ENCODE data around the gene RBFOX1.

RBFOX1 gene

GRCh38 chr16:7376227-7376626 lies 43.6 kb downstream of the RBFOX1 start:
- no peak for DNase-seq

- DNase-seq: no peak
Measured at GRCh38 chr16:7377231-7377630, 44.6 kb downstream of the RBFOX1 start.

DNA sequence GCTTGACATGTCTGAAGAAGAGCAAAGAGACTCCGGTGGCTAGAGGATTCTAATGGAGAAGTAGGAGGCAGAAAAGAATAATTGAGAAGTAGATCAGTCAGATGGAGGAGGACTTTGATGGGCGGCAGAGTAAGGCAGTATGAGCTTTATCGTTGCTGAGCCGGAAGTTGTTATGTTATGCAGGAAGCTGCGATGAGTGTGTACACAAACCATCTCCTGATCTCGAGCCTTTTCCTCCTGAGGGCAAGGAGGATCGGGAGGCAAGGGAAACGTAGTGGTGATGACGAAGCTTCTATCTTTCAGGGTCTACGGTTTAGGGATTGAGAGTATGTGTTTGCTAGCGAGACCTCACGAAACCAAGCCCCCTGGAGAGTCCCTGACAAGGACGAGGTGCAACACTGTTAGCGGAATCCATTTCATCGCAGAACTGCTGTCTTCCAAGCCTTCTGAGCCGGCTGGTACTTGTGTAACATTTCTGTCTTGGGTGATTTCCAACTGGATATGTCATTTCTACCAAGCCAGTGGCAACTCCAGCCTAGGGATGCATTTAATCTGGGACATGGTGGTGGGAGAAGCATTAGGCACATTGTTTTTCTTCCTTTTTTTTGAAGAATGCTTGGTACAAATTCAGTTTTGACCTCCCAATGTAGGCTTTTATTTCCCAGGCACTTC lies 45.5 kb downstream of the RBFOX1 start:
- no peak for DNase-seq

DNA sequence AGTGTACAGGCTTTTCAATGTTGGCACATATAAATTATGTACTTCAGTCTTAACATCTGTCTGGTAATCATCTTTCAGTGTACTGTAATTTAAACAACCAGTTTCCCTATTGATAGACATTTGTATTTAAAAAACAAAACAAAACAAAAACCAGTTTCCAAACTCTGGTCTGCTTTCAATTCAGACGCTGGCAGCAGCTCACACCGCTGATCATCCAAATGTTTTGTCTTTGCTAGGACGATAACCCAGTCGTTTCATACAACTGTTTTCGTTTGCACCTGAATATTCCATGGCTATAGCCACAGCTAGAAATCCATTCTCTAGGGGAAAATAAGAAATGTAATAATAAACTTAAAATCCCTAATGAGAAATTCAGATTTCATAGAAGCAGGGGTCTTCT lies 47.8 kb downstream of the RBFOX1 start:
- DNase-seq: no peak

- DNase-seq: no peak
Measured at GRCh38 chr16:7380911-7381310, 48.3 kb downstream of the RBFOX1 start.

DNA sequence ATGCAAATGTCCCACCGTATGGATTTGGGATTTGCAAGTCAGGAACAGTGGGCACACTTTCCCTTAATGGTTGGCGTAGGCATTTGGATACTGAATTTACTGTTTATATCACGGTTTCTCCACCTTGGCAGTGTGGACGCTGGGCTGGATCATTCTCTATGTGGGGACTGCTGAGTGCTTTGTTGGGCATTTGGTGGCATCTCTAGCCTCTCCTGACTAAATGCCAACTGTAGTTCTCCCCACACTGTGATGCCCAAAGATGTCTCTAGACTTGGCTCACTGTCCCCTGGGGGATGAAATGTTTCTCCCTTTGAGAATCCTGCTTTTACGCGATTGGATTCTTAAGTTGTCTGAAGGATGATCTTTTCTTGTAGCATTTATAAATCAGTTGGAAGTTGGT lies 49.0 kb downstream of the RBFOX1 start:
- DNase-seq: no peak

- DNase-seq: peak; percentile 10
Measured at GRCh38 chr16:7382521-7382920, 49.9 kb downstream of the RBFOX1 start.

DNA sequence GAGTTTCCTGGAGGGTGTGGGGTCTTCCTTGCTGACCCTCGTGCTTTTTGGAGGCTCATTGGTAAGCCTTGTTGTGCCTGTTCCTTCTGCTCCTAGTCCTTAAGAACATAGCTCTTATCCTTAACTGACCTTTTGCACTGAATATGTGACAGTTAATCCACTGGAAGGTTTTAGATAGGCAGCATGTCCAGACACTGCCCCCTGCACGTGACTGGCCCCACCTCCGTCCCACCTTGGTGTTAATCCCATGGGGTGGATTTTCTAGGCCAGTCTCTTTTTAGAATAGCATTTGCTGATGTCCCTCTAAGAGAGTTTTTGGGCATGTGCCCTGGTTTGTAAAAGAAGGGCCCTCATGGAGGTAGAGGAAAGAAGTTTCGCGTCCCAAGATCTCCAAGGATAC lies 58.3 kb downstream of the RBFOX1 start:
- no peak for DNase-seq

DNA sequence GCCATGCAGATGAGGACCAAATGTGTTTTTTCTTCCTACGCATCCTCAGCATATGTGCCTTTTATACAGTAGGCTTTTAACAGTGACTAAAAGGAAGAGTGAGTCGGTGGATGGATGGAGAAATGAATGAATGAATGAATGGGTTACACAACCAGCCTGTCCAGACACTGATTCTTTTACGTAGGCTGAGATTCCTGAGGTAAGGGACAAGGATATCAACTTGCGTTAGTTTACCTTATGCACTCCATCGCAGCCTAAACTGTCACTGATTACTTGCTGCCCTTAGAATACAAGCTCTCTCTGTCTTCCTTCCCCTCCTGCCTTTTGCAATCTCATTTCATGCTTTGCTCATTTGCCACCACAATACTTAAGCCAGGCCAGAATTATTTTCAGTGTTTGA lies 59.0 kb downstream of the RBFOX1 start:
- no peak for DNase-seq

DNA sequence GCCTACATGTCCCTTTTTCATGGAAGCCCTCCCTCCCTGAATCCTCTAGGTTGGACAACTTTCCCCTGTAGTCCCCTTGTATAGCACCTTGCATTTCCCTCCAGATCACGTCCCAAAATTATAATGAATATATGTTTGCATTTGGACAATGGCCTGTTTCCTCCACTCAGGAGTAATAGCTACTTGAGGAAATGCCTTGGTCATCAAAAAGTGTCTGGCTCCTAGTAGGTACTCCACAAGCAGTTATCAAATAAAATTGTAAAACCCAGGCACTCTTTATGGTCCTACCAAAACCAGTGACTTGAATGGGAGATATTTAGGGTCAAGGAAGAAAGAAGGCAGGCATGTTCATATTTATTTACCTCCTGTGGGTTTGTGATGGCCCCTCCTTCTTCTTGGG lies 59.6 kb downstream of the RBFOX1 start:
- no peak for DNase-seq

GRCh38 chr16:7393680-7394079 lies 61.0 kb downstream of the RBFOX1 start:
- DNase-seq: no peak

GRCh38 chr16:7394720-7395336 lies 62.2 kb downstream of the RBFOX1 start:
- no peak for DNase-seq

DNA sequence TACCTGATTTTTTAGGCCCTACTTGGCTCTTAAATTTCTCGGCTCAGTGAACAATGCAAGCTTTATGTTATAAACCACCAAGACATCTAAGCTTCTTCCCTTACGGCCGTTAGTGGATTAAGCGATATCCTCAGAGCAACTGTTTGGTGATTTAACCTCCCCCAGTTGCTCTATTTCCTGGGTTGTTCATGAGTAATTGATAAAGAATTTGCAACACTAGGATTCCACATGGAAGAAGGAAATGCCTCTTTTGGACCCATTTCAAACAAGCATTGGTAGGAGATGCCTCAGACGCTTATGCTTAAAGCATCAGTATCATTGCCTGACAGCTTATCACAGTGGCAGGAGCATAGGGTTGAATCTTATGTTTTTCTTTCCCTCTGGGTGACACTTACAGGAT lies 65.3 kb downstream of the RBFOX1 start:
- DNase-seq: no peak

- DNase-seq: no peak
Measured at GRCh38 chr16:7398536-7398935, 65.9 kb downstream of the RBFOX1 start.

DNA sequence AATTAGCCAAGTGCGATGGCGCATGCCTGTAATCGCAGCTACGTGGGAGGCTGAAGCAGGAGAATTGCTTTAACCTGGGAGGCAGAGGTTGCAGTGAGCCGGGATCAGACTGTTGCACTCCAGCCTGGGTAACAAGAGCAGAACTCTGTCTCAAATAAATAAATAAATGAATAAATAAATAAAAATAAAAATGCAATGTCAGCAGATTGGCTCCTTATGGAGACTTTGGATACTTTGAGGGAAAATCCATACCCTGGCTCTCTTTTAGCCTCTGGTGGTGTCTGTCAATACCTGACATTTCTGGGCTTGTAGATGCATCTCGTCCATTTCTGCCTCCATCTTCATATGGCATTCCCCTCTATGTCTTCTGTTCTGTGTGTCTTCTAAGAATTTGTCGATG lies 66.7 kb downstream of the RBFOX1 start:
- no peak for DNase-seq

DNA sequence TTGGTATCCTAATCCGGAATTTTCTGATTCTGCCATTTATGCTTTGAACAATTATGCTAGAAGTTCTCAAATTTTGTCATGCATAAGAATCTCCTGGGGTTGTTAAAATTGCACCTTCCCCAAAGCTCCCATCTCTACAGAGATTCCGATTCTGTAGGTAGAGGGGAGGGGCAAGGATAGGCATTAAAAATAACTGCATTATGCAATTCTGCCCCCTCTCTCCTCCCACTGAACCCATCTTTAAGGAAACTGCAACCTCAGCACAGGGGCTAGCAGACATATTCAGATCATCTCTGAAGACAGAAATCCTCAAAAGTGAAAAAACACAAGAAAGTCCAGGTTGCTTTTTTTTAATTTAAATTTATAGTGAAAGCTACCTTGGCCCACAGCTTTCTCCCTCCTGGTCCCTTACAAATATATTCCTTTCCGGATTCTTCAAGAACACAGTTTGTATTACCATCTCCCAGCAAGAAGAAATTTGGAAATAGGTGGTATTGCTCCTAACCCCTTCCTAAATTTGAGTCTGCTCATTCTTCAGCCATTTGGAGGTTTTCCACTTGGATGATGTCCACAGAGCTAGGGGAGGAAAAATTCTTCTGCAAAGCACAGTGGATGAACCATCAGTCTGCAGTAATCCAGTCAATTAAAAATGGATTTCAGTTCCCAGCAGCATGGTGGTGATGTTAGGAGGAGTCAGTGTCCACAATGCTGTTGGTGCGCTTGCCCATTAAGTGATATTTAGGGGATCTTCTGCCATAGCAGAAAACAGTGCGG lies 67.7 kb downstream of the RBFOX1 start:
- DNase-seq: no peak

DNA sequence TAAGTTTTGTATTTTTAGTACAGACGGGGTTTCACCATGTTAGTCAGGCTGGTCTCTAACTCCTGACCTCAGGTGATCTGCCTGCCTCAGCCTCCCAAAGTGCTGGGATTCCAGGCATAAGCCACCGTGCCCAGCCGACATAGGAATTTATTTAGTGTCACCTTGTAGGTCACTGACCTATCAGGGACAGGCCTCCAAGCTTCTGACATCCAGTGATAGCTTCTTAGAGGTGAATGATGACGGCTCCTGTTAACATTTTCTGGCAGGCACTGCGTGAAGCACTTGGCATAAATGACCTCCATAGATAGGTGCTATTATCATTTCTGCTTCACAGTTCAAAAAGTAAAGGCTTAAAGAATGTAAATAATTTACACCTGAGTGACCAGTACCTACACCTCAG lies 71.6 kb downstream of the RBFOX1 start:
- DNase-seq: no peak

GRCh38 chr16:7405166-7405565 lies 72.5 kb downstream of the RBFOX1 start:
- DNase-seq: peak; percentile 81

GRCh38 chr16:7408700-7409365 lies 76.2 kb downstream of the RBFOX1 start:
- no peak for DNase-seq

- no peak for DNase-seq
Measured at GRCh38 chr16:7419441-7419840, 86.8 kb downstream of the RBFOX1 start.

DNA sequence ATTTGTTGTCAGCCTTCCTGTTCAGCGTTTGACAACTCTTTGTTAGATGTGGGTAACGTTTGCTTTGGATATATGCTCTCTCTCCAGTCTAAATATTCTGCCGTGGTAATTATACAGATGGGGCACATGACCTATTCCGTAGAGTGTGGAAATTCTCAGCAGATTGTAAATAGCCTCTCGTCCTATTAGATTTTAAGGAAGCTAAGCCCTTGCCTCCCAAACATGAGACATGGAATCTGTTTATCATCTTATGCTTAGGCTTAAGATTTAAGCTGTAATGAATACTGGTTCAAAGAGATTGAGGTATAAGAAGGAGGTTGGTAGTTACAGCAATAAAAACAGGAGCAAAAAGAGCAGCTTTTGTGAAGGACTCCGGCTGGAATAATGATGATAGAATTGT lies 87.4 kb downstream of the RBFOX1 start:
- peak; percentile 11 for DNase-seq

DNA sequence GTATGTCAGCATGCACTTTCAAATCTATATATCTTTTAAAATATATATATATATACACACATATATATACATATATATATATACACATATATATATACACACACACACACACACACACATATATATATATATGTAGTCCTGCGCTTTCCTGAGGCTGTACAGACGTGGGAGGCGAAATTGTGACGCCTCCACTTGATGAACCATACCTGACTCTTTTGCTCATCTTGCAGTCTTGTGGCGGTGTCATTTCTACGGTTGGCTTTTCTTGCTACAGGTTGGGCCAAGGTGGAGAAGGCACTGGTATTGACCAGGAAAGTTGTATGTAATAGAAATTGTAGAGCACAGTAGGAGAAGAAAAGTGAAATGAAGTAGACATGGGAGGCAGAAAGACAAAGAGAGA lies 88.2 kb downstream of the RBFOX1 start:
- DNase-seq: no peak

GRCh38 chr16:7421578-7421977 lies 88.9 kb downstream of the RBFOX1 start:
- no peak for DNase-seq
